GM21367 (cell line): Measurements from ENCODE around the gene LHFPL4.
"Not testable (repeated sequence)": the region's sequence is repeated elsewhere in the genome, so short reads cannot be mapped to it uniquely, and the experiment has no call there.

Source experiments
- ATAC-seq: cut with Tn5 transposase; IDR thresholded peaks from one replicate; pipeline ENCODE4 v1.9.1; 2021; ENCODE audit not compliant: unreplicated experiment

Gene LHFPL4

DNA sequence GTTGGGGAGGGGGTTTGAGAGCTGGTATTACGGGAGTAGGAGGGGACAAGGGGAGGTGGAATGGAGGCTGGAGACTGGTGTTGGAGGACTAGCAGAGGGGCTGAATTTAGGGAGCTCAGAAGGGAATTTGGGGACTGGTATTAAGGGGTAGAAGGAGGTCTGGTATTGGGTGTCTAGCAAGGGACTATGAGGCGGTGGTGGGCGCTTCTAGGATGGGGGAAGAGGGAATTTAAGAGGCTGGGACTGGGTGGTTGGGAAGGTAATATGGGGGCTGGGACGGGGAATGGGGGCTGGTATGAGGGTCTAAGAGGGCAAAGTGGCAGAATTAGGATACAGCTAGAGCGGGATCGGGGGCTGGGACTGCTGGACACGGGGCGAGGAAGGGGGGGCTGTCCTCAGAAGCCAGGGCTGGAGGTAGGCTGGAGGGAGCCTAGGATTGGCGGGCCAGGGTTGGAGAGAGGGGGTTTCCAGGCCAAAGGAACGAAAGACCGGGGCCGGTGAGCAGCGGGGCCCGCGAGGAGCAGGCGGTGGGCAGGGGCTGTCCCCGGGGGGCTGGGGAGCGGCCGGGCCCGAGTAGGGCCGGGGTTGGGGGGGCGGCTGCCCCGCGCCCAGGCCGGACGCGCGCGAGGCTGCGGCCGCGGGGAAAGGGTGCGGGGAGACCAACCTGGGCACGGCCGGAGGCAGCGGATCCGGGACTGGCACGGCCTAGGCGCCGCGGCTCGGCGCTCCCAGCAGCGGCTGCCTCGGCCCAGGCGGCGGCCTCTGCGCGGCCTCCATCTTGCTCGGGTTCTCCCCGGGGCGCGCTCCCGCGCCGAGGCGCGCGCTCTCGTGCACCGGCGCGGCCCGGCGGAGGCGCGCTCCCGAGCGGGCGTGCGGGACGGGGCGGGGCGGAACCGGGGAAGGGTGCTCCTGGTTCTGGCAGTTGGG lies at the start of gene LHFPL4:
LHFPL4 (minus strand) TSS at position 802 of the 927 bp plus-strand sequence. CDS start 1,143 bp downstream, outside the sequence.
- ATAC-seq: no peak

DNA sequence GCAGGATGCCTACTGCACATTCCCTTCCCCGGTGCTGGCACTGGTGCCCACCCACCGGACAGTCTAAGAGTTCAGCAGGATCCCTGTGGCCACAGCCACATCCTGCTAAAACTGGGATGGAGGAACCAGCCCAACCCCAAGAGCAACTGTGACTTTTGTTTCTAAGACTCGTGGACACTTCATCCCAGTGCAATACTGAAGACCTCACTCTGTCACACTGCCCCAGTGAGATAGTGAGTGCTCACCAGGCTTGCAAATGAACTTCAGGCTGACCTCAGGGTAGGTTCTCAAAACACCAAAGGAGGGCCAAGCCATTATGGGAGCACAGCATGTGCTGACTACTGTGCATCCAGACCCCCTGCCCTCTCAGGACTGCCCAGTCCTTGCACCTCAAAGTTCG lies 49.0 kb upstream of the LHFPL4 start:
- ATAC-seq: no peak

DNA sequence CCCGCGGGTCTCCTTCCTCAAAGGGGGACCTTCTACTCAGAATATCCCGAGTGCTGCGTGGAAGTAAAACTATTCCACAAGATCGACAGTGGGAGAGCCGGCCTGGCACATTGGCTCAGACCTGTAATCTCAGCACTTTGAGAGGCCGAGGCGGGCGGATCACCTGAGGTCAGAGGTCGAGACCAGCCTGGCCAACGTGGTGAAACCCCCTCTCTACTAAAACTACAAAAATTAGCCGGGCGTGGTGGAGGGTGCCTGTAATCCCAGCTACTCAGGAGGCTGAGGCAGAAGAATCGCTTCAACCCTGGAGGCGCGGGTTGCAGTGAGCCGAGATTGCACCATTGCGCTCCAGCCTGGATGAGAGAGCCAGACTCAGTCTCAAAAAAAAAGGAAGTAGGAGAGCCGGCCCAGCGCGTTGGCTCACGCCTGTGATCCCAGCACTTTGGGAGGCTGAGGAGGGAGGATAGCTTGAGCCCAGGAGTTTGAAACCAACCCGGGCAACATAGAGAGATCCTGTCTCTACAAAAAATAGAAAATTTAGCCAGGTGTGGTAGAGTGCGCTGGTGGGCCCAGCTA lies 47.5 kb upstream of the LHFPL4 start:
- not testable (repeated sequence) for ATAC-seq

DNA sequence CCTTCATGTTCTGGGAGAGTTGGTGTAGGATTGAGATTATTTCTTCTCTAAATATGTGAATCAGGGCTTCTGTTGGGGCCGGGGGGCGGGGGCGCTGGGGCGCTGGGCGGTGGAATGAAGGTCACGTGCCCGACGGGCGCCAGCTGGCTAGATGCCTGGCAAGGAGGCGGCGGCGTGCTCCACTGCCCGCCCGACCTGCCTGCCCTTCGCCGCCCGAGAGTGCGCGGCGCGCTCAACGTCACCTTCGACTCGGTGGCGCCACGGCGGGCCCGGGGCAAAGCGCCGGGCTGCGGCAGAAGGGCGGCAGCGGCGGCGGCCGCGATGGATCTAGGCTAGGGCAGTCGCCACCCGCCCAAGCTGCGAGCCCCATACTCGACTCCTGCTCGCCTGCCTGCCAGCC lies 47.0 kb upstream of the LHFPL4 start:
- no peak for ATAC-seq

DNA sequence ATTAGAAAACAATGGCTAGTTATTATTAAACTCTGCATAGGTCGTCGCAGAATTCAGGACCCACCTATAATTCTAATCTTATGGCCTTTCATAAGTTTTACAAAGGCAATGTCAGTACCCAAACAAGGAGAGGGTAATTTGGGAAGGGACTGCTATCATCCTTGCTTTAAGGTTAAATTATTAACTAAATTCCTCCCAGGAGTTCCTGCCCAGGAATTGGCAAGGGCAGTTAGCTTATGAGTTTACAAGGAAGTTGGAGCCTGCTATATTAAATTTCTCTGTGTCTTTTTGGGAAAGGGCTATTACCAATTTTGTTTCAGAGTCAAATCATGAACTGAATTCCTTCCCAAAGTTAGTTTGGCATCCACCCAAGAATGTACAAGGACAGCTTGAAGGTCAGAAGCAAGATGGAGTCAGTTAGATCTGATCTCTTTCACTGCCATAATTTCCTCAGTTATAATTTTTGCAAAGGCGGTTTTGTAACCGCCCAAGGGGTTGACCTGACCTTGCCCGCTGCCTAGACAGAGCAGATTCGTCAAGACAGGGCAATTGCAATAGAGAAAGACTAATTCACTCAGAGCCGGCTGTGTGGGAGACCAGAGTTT lies 45.3 kb upstream of the LHFPL4 start:
- ATAC-seq: no peak

DNA sequence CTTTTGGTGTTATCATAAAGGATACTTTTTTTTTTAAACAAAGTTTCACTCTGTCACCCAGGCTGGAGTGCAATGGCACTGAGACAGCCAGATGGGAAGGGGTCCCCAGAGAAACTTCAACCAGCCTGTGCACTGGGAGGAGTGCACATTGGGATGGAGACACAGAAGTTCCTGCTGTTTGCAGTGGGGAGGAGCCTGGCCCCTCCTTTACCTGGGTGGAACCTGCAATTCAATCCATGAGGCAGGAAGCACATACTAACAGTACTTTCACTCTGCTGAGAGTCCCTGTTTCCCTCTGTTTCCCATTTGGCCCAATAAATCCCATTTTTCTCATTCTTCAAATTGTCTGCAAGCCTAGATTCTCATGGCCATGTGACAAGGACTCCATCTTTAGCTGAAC lies 42.3 kb upstream of the LHFPL4 start:
- no peak for ATAC-seq

DNA sequence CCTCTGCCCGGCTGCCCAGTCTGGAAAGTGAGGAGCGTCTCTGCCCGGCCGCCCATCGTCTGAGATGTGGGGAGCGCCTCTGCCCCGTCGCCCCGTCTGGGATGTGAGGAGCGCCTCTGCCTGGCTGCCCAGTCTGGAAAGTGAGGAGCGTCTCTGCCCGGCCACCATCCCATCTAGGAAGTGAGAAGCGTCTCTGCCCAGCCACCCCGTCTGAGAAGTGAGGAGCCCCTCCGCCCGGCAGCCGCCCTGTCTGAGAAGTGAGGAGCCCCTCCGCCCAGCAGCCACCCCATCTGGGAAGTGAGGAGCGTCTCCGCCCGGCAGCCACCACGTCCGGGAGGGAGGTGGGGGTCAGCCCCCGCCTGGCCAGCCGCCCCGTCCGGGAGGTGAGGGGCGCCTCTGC lies 38.2 kb upstream of the LHFPL4 start:
- ATAC-seq: not testable (repeated sequence)

DNA sequence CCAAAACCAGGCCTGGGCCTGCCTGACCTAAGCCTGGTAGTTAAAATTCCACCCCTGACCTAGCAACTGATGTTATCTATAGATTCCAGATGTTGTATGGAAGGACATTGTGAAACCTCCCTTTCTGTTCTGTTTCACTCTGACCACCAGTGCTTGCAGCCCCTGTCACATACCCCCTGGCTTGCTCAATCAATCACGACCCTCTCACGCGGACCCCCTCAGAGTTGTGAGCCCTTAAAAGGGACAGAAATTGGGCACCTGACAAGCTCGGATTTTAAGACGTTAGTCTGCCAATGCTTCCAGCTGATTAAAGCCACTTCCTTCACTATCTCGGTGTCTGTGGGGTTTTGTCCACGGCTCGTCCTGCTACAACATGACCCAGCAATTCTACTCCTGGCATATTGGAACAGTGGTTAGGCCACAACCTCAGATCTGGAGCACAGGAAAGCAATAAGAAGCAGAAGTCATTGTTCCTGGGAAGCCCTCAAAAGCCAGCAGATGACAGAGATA lies 36.7 kb upstream of the LHFPL4 start:
- ATAC-seq: no peak

DNA sequence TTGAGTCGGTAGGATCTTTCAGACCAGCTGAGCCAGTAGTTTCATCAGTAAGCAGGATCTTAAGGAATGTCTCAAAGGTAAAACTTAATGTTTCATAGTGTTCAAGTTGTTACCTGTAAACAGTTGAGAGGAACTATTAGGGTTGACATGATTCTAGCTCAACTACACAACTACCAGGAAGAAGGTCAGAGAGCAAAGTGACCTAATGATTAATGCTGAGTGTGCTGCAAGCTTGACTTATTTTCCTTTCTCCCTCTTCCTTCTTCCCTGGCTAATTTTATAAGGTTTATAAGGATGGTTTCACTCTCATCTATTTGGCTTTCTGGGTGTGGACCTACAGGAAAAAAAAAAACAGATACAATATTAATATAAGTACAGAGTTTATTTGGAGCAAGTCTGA lies 30.2 kb upstream of the LHFPL4 start:
- no peak for ATAC-seq

DNA sequence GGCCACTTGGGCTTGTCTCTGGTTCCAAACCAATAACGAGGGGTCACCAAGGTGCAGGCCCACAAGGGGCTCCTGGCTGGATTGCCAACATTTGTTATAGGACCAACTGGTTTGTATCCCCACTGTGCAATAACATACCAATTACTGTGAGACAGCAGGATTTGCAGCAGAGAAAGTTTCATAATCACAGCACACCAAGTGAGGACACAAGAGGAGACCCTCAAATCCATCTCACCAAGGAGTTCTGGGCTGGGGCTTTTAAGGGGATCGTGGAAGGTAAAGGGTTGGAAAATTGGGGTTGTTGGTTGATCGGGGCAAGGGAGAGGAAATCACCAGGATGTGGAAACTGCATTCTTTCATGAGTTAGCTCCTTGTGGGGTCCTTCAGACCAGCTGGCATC lies 29.7 kb upstream of the LHFPL4 start:
- ATAC-seq: no peak

DNA sequence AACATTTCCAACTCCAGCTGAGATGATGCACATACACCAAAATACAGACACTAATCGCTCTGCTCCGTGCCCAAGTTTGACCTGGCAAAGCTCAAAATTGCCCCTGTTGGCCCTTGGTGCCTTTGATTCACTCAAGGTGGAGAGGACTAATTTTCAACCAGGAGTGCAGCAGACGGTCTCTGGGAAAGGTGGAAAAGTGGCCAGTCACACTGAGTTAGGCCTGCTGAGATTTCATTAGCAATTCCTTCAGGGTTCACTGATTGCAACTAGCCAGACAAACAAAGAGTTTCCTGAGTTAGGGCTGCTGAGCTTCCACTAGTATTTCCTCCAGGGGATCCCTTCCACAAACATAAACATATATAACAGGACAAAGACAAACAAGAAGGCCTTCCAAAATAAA lies 28.7 kb upstream of the LHFPL4 start:
- ATAC-seq: no peak

DNA sequence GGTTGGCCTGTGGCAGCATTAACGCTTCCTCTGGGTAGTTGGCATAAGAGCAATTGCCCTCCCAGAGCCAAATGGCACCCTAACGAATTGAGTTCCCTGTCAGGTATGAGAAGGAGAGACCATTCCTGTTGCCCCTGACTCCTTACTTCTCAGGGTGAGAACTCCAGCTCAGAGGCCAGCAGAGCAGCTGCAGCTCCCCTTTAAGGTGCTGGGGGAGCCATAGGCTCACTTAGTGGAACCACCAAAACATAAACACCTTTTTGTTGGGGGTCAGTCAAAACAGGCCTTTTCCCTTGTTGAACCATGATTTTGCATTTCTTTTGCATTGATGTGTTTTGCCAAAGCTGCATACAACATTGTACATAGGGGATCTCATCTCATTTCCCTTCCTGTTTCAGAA lies 28.1 kb upstream of the LHFPL4 start:
- ATAC-seq: no peak

DNA sequence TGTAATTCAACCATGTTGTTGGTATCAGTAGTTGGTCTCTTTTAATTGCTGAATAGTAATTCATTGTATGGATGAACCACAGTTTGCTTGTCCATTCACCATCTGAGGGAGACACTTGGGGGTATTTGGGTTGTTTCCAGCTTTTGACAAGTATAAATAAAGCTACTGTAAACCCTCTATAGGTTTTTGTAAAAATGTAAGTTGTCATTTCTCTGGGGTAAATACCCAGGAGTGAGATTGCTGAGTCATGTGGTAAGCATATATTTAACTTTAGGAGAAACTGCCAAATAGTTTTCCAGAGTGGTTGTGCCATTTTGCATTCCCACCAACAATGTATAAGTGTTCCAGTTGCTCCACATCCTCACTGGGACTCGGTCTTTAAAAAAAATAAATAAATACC lies 15.4 kb upstream of the LHFPL4 start:
- no peak for ATAC-seq

DNA sequence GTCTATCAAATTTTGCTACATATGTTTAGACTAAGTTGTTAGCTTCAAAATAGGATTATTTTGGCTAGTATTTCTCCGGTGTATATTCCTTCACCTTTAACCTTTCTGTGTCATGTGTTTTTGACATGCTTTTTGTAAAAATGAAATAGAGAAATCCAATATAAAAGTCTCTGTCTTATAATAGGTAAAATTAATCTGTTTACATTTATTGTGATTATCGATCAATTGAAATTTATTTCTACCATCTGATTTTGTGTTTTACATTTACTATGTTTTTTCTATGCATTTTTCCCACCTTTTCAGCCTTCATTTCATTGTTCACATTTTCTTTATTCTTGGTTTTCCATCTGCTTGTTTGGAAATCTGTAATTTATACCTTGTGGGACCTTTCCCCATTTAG lies 11.7 kb upstream of the LHFPL4 start:
- no peak for ATAC-seq

DNA sequence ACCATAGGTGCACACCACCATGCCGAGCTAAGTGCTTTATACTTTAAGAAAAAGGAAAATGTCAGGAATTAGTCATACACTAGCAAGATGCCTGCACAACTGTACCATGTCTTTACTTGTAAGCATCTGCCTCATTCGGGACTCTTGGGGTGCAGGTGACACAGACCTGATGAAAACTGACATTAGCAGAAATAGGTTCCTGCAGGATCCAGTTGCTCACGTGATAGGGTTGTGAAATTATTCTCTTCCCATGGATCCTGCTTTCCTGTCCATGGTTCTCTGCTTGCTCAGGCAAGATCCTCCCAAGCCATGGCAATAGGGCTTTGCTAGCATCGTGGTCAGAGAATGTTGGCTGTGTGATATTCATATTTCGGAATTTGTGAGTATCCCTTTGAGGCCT lies 10.2 kb upstream of the LHFPL4 start:
- ATAC-seq: no peak

DNA sequence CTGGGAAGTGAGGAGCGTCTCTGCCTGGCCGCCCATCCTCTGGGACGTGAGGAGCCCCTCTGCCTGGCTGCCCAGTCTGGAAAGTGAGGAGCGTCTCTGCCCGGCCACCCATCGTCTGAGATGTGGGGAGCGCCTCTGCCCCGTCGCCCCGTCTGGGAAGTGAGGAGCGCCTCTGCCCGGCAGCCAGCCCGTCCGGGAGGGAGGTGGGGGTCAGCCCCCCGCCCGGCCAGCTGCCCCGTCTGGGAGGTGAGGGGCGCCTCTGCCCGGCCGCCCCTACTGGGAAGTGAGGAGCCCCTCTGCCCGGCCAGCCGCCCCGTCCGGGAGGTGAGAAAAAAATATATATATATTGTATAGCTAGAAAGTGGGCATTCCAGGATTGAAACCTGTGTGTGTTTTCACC lies 6.4 kb upstream of the LHFPL4 start:
- not testable (repeated sequence) for ATAC-seq

DNA sequence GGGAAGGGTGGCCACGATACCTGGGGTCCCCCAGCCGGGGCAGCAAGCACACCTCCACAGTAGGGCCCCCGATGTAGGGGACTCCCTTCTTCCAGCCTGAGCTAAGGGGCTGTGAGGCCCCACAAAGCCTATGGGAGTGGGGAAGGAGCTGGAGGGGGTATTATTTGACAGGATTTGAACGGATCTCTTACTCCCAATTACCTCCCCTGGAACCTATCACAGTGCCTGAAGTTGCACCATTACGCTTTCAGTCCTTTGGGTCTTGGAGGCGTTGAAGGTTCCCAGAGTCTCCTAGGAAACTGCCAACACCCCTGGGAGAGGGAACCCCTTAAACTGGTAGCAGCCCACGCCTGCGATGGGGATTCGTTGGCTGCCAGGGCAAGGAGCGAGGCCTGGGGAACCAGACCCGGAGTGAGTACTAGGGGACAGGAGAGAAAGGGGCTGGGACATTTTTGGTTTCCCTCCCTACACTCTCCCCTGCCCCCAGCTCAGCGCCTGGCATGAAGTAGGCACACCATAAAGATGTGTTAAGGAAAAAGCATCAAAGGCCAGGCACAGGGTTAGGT lies 409 bp upstream of the LHFPL4 start:
- ATAC-seq: no peak

DNA sequence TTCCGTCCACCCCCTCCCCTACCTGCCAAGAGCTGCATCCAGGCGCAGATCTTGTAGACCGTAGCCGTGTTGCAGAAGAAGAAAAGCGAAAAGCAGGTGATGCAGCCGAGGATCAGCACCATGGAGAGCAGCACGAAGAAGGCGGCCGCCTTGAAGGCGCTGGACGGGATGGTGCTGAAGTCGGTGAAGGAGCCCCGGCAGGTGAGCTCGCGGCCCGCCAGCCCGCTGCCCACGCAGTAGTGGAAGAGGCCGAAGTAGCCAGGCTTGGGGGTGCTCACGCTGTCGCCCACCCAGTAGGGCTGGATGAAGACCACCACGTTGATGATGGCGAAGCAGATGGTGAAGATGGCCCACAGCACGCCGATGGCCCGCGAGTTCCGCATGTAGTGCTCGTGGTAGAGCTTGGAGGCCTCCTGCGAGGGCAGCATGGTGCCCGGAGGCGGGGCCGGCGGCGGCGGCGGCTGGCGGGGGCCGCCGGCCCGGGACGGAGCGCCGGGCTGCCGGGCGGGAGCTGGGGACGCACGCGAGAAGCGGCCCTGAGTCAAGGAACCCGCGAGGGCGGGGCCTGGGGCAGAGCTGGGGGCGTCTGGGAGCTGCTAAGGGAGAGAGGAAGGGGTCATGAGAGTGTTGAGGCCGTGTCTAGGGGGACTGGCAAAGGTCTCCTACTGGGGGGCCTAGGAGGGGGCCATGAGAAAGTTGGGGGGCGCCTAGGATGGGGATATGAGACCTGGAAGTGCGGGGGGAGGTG lies 1.2 kb downstream of the LHFPL4 start:
- ATAC-seq: no peak

DNA sequence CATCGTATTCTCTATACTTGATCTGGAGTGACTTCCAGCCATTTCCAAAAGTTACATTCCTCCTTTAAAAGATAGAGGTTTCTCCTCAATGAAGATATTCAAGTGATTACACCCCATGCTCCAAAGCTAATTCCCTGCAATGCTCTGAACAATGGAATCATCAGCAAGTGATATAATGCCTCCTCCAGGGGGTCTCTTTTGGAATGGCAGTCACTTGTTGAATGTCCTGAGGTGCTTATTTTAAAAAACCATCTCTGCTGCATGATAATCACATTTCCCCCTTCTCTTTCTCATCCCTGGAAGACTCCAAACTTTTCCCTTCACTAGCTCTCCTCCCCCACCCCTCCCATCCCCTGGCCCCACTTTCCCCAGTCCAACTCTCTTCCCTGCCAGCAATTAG lies 2.6 kb downstream of the LHFPL4 start:
- no peak for ATAC-seq

DNA sequence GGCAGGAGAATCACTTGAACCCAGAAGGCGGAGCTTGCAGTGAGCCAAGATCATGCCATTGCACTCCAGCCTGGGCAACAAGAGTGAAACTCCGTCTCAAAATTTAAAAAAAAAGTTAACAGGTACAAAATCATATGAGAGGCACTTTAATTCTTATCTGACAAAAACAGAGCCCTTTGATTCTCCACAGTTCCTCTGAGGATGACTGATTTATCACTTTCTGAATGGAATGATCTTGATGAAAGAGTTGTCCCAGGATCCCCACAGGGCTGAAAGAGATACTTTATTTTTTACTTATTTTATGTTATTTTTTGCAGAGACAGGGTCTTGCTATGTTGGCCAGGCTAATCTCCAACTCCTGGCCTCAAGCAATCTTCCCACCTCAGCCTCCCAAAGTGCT lies 4.0 kb downstream of the LHFPL4 start:
- no peak for ATAC-seq

DNA sequence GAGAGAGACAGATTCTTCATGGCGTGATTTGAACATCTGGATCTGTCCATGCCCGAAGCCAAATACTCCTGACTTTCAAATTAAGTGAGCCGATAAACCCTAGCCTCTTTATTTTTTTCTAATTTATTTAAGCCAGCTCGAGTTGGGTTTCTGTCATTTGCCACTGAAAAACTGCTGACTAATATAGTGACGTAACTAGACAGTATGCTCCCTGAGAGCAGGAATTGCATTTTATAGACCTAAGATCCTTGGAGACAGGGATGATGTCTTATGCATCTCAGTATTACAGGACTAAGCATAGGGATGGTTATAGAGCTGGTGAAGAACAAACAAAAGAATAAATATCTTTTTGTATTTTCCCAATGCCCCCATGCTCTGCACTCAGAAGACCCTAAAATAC lies 4.6 kb downstream of the LHFPL4 start:
- ATAC-seq: no peak
